Natural killer cell (primary cell): ENCODE measurements around the gene CASQ2. TPM values are rescaled to one million over a fixed set of nuclear protein-coding genes. Genes with fewer than 3 reads are reported as not detected.

ENCODE experiments used
- ATAC-seq, 3 donors: fragments of 150-1000 bp in 2 of 3; fragments of 200-7000 bp in 1 of 3; cut with Tn5 transposase; 1 replicate in 1 of 3; 2 replicates in 2 of 3; pipeline ENCODE4 v1.10.0; 2021; ENCODE audit warnings: mild to moderate bottlenecking in 2 of 3, moderate library complexity in 2 of 3
- DNase-seq, 2 donors: peaks; one replicate each; pipeline versions ENCODE4 v3.0.0 to v3.0.0-alpha.2; 2013 to 2021; ENCODE audit warnings: mixed read lengths in 1 of 2
- H3K27ac ChIP-seq: one replicate; pipeline ENCODE4 v1.5.1; 2013; ENCODE audit warnings: mild to moderate bottlenecking, low read length
- H3K27me3 ChIP-seq: one replicate; pipeline ENCODE4 v1.6.1; 2013; ENCODE audit warnings: low read length; ENCODE audit not compliant: control insufficient read depth, insufficient read depth
- H3K36me3 ChIP-seq: one replicate; pipeline ENCODE4 v1.6.1; 2013; ENCODE audit warnings: low read length; ENCODE audit not compliant: control insufficient read depth, insufficient read depth
- H3K4me1 ChIP-seq: one replicate; pipeline ENCODE4 v1.6.1; 2013; ENCODE audit warnings: low read length; ENCODE audit not compliant: control insufficient read depth, insufficient read depth
- H3K4me3 ChIP-seq: one replicate; pipeline ENCODE4 v1.5.1; 2013; ENCODE audit warnings: low read length
- H3K9me3 ChIP-seq: one replicate; pipeline ENCODE4 v1.6.1; 2013; ENCODE audit warnings: low read length; ENCODE audit not compliant: control insufficient read depth, insufficient read depth
- H3K27ac Mint-ChIP-seq, 2 donors: one replicate each; pipeline ENCODE4 v1.8.0; 2022; ENCODE audit warnings: mild to moderate bottlenecking in 2 of 2, mixed read lengths in 2 of 2, moderate library complexity in 1 of 2
- H3K27me3 Mint-ChIP-seq, 2 donors: one replicate each; pipeline ENCODE4 v1.8.0; 2022; ENCODE audit warnings: low read depth in 2 of 2, mixed read lengths in 2 of 2
- H3K36me3 Mint-ChIP-seq: one replicate; pipeline ENCODE4 v1.8.0; 2022; ENCODE audit warnings: mixed read lengths
- H3K4me1 Mint-ChIP-seq, 2 donors: one replicate each; pipeline ENCODE4 v1.8.0; 2022; ENCODE audit warnings: mixed read lengths in 2 of 2
- H3K4me3 Mint-ChIP-seq: one replicate; pipeline ENCODE4 v1.8.0; 2022; ENCODE audit warnings: mild to moderate bottlenecking, moderate library complexity, mixed read lengths
- H3K9me3 Mint-ChIP-seq, 2 donors: one replicate each; pipeline ENCODE4 v1.8.0; 2022; ENCODE audit warnings: mixed read lengths in 2 of 2
- CTCF ChIP-seq: fragments of 200-600 bp; IDR thresholded peaks from one replicate; pipeline ENCODE4 v1.8.0; 2022; ENCODE audit warnings: antibody characterized with exemption
- WGBS: methylation state at CpG from one replicate; pipeline ENCODE4 v1.1.7; 2013; ENCODE audit warnings: missing lambda C conversion rate; ENCODE audit not compliant: insufficient coverage; 5-methylcytosine and 5-hydroxymethylcytosine counted together
- intact Hi-C: fragments of 100-400 bp; cut with micrococcal nuclease; formaldehyde crosslinking; loops from one replicate; pipeline ENCODE4 v1.14.2; 2022
- total RNA-seq, 4 donors: library from RNA; stranded (reverse); fragments of 120-200 nt in 1 of 4; gene quantifications; one replicate each; pipeline versions ENCODE4 v1.2.3 to v1.2.4, GENCODE V29; 2013 to 2022

Gene CASQ2
- total RNA-seq, 3 donors from 2014 or later (not counting 1 experiment from before 2014, with no cell fraction given) = not detected

- no peak for TF ChIP-seq CTCF
- WGBS = 83% methylated on average over 11 of the region's 12 CpGs
- H3K36me3 Mint-ChIP-seq = no peaks in the 10 kb centered on the region
- no peak overlapping the region for H3K27ac ChIP-seq
- no peaks in the 10 kb centered on the region for H3K4me1 ChIP-seq
- no peaks in the 10 kb centered on the region for H3K27me3 ChIP-seq
- H3K27ac Mint-ChIP-seq = no peak overlapping the region
- no peak for ATAC-seq
- no peak overlapping the region for H3K4me3 Mint-ChIP-seq
- H3K36me3 ChIP-seq = no peaks in the 10 kb centered on the region
- no peak for DNase-seq
- no peaks in the 10 kb centered on the region for H3K9me3 ChIP-seq
- H3K9me3 Mint-ChIP-seq = no peaks in the 10 kb centered on the region
- H3K27me3 Mint-ChIP-seq = peaks cover 13% of the 10 kb centered on the region in 2 donors
- H3K4me1 Mint-ChIP-seq = no peaks in the 10 kb centered on the region
- intact Hi-C loops = loop anchor here (5.0 kb wide), 1 partner anchor 568 kb away; no protein-coding TSS in a partner anchor
- H3K4me3 ChIP-seq = no peak overlapping the region
Observed at GRCh38 chr1:115705085-115705951, 63.2 kb downstream of the CASQ2 start.

GRCh38 chr1:115702959-115703358, 65.6 kb downstream of the CASQ2 start:
- Histone ChIP-seq H3K27ac (no peak overlapping the region), H3K4me1 (no peaks in the 10 kb centered on the region), H3K36me3 (no peaks in the 10 kb centered on the region), H3K4me3 (no peak overlapping the region), H3K9me3 (no peaks in the 10 kb centered on the region), H3K27me3 (no peaks in the 10 kb centered on the region)
- no peak for ATAC-seq
- no peak for DNase-seq
- Mint-ChIP-seq H3K9me3 (no peaks in the 10 kb centered on the region), H3K4me1 (no peaks in the 10 kb centered on the region), H3K27ac (no peak overlapping the region), H3K4me3 (no peak overlapping the region), H3K36me3 (no peaks in the 10 kb centered on the region), H3K27me3 (peaks cover 0 to 6% of the 10 kb centered on the region in 2 donors)
- 57% methylated on average over 3 of the region's 3 CpGs for WGBS
- TF ChIP-seq CTCF = no peak
- intact Hi-C loops = no loop called here

- no peaks in the 10 kb centered on the region for H3K27me3 ChIP-seq
- H3K27ac ChIP-seq = no peak overlapping the region
- Mint-ChIP-seq H3K4me3 (no peak overlapping the region), H3K27me3 (peaks cover 0 to 3% of the 10 kb centered on the region in 2 donors), H3K36me3 (no peaks in the 10 kb centered on the region), H3K4me1 (no peaks in the 10 kb centered on the region), H3K27ac (no peak overlapping the region), H3K9me3 (no peaks in the 10 kb centered on the region)
- H3K36me3 ChIP-seq = no peaks in the 10 kb centered on the region
- H3K9me3 ChIP-seq = no peaks in the 10 kb centered on the region
- intact Hi-C loops = no loop called here
- no peak overlapping the region for H3K4me3 ChIP-seq
- no peak for TF ChIP-seq CTCF
- no peaks in the 10 kb centered on the region for H3K4me1 ChIP-seq
- DNase-seq (no peak), ATAC-seq (no peak)
- 87% methylated on average over 3 of the region's 3 CpGs for WGBS
Observed at GRCh38 chr1:115701090-115701489, 67.4 kb downstream of the CASQ2 start.
